PC-9 (cell line): ENCODE data around the gene TMEM120A. TPM values are rescaled to one million over a fixed set of nuclear protein-coding genes. Genes with fewer than 3 reads are reported as not detected.

Experiments
- BruUV-seq: library from RNA; stranded (reverse); fragments of 400-500 nt; replicated peaks from 2 replicates; lab custom pipeline; 2021; lab: Mats Ljungman, UMichigan
- CTCF ChIA-PET: fragments of 300-600 bp; sonication (Branson Sonifier 250); formaldehyde crosslinking; loops from one replicate; lab custom pipeline; 2022; ENCODE audit warnings: antibody characterized with exemption; lab: Charles Lee
- POLR2A ChIA-PET: fragments of 300-600 bp; sonication (Branson Sonifier 250); formaldehyde crosslinking; loops from one replicate; lab custom pipeline; 2022; ENCODE audit warnings: antibody characterized with exemption; ENCODE audit not compliant: unreplicated experiment; lab: Charles Lee
- DNase-seq, 2 experiments: peaks; one replicate each; pipeline versions ENCODE4 v3.0.0 to v3.0.0-alpha.2; 2015 to 2022; ENCODE audit warnings: mixed read lengths in 1 of 2
- H2AFZ ChIP-seq: fragments of 200-600 bp; sonication (generic); 2 replicates; pipeline ENCODE4 v1.8.1; 2017; ENCODE audit warnings: antibody characterized with exemption
- H3F3A ChIP-seq: fragments of 200-600 bp; sonication (generic); 2 replicates; pipeline ENCODE4 v1.8.1; 2017; ENCODE audit warnings: antibody characterized with exemption, mild to moderate bottlenecking, low read depth; ENCODE audit not compliant: insufficient read depth
- H3K27ac ChIP-seq: fragments of 200-600 bp; sonication (generic); 2 replicates; pipeline ENCODE4 v1.6.1; 2016; ENCODE audit warnings: mixed run types
- H3K27me3 ChIP-seq: fragments of 200-600 bp; sonication (generic); 2 replicates; pipeline ENCODE4 v1.6.1; 2016; ENCODE audit warnings: low read depth, mixed run types; ENCODE audit not compliant: insufficient read depth
- H3K36me3 ChIP-seq: fragments of 200-600 bp; sonication (generic); 2 replicates; pipeline ENCODE4 v1.6.1; 2016; ENCODE audit warnings: low read depth, mixed run types
- H3K4me1 ChIP-seq: fragments of 200-600 bp; sonication (generic); replicated peaks from 2 replicates; pipeline ENCODE4 v1.6.1; 2016; ENCODE audit warnings: mixed run types; ENCODE audit not compliant: insufficient read depth
- H3K4me2 ChIP-seq: fragments of 200-600 bp; sonication (generic); 2 replicates; pipeline ENCODE4 v1.6.1; 2017; ENCODE audit warnings: mixed run types
- H3K4me3 ChIP-seq: fragments of 200-600 bp; sonication (generic); 2 replicates; pipeline ENCODE4 v1.6.1; 2016; ENCODE audit warnings: mixed run types
- H3K79me2 ChIP-seq: fragments of 200-600 bp; sonication (generic); 2 replicates; pipeline ENCODE4 v1.6.1; 2017; ENCODE audit warnings: low read depth, mixed run types
- H3K9me2 ChIP-seq: fragments of 200-600 bp; sonication (generic); 2 replicates; pipeline ENCODE4 v1.8.1; 2017; ENCODE audit warnings: mild to moderate bottlenecking; ENCODE audit not compliant: insufficient read depth
- H3K9me3 ChIP-seq: fragments of 200-600 bp; sonication (generic); 2 replicates; pipeline ENCODE4 v1.8.1; 2016; ENCODE audit warnings: low read depth; ENCODE audit not compliant: insufficient read depth
- H4K20me1 ChIP-seq: fragments of 200-600 bp; sonication (generic); 2 replicates; pipeline ENCODE4 v1.8.1; 2017; ENCODE audit not compliant: insufficient read depth
- EZH2 ChIP-seq: fragments of 200-600 bp; sonication (generic); IDR thresholded peaks from 2 replicates; pipeline ENCODE4 v1.8.0; 2017; ENCODE audit warnings: antibody characterized with exemption, low read depth
- intact Hi-C: fragments of 100-400 bp; cut with micrococcal nuclease; formaldehyde crosslinking; loops from one replicate; pipeline ENCODE4 v1.10.0; 2022; ENCODE audit not compliant: unreplicated experiment
- total RNA-seq: library from RNA; stranded (reverse); gene quantifications from 2 replicates; pipeline ENCODE4 v1.2.3, GENCODE V29; 2021
- TF ChIP-seq, protein P1 (sequence below): fragments of 200-600 bp; sonication (generic); conservative IDR thresholded peaks from 2 replicates; pipeline ENCODE4 v1.6.1; 2017; ENCODE audit warnings: mixed run types, antibody characterized with exemption, mild to moderate bottlenecking, moderate library complexity

Gene TMEM120A
- total RNA-seq, 1 experiment from 2014 or later: 27.0 TPM

DNA sequence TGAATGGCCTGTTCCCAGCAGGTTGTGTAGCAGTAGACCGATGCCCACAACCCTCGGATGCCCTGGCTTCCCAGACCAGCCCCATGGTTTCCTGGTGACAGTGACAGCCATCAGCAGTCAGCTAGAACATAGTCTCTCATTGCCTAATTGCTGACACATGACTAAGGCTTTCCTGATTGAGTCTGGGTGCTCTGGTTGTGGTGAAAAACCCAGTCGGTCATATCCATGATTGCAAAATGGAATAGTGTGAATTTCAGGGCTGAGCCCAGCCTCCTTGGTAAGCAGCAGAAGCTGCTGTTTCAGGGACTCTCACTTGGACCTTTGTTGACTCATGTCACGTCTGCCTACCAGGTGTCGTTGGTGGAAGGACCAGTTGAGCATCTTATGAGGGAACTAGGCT lies 42.9 kb downstream of the TMEM120A start:
- Histone ChIP-seq H3K4me1 (peaks cover 24% of the 10 kb centered on the region), H3K27ac (no peak overlapping the region), H2AFZ (no peak overlapping the region), H3K9me3 (peaks cover 2% of the 10 kb centered on the region), H3K36me3 (peaks cover 13% of the 10 kb centered on the region), H3F3A (peaks cover 31% of the 10 kb centered on the region), H3K27me3 (no peaks in the 10 kb centered on the region), H3K4me3 (no peak overlapping the region), H3K79me2 (peaks cover 27% of the 10 kb centered on the region), H3K9me2 (no peaks in the 10 kb centered on the region), H3K4me2 (peak overlapping the region; percentile 34; the same call in 1 of the 2 replicates), H4K20me1 (no peaks in the 10 kb centered on the region)
- peak; percentile 71 to 99 for DNase-seq
- ChIA-PET CTCF (no interaction called here), POLR2A (interaction anchor here (0.5 kb wide), 1 partner anchor 1372 kb away, joined by 3 read pairs; no protein-coding TSS in a partner anchor)
- BruUV-seq: no TSS peak
- intact Hi-C loops: no loop called here
- no peak for TF ChIP-seq EZH2
- TF ChIP-seq, protein P1, sequence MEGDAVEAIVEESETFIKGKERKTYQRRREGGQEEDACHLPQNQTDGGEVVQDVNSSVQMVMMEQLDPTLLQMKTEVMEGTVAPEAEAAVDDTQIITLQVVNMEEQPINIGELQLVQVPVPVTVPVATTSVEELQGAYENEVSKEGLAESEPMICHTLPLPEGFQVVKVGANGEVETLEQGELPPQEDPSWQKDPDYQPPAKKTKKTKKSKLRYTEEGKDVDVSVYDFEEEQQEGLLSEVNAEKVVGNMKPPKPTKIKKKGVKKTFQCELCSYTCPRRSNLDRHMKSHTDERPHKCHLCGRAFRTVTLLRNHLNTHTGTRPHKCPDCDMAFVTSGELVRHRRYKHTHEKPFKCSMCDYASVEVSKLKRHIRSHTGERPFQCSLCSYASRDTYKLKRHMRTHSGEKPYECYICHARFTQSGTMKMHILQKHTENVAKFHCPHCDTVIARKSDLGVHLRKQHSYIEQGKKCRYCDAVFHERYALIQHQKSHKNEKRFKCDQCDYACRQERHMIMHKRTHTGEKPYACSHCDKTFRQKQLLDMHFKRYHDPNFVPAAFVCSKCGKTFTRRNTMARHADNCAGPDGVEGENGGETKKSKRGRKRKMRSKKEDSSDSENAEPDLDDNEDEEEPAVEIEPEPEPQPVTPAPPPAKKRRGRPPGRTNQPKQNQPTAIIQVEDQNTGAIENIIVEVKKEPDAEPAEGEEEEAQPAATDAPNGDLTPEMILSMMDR: no peak

DNA sequence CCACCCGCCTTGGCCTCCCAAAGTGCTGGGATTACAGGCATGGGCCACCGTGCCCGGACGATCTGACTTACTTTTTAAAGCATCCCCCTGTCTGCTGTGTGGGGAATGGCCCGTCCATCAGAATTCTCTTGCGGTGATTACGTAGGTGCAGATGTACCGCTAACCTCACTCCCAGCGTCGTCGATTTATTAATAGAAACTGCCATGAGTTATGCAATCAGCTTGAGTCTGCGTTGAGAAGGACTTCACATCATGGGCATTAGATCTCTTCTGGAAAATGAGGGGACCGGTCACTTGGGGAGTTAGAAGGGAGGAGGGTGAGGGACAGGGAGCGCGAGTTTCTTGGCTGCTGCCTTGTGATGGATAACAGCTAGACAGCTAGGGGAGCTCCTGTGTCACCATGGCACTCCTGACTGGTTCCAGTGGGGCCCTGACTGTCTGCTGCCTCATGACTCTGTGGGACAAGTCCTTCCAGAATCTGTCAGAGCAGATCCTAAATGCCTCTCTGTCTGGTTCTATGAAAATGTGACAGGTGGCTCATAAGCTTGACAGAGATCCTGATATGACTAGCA lies 44.2 kb downstream of the TMEM120A start:
- intact Hi-C loops: no loop called here
- no peak for DNase-seq
- ChIA-PET POLR2A (no interaction called here), CTCF (interaction anchor here (0.6 kb wide), 1 partner anchor 38 kb away, joined by 4 read pairs; no protein-coding TSS in a partner anchor)
- BruUV-seq: no TSS peak
- H3K79me2 ChIP-seq: peaks cover 33% of the 10 kb centered on the region
- no peaks in the 10 kb centered on the region for H3K9me3 ChIP-seq
- TF ChIP-seq EZH2: no peak
- TF ChIP-seq, protein P1: no peak
- peak overlapping the region; percentile 16; the same call in 1 of the 2 replicates for H3K27ac ChIP-seq
- peaks cover 31% of the 10 kb centered on the region for H3F3A ChIP-seq
- no peaks in the 10 kb centered on the region for H4K20me1 ChIP-seq
- no peak overlapping the region for H3K4me3 ChIP-seq
- H3K4me2 ChIP-seq: no peak overlapping the region
- peaks cover 27% of the 10 kb centered on the region for H3K4me1 ChIP-seq
- no peaks in the 10 kb centered on the region for H3K27me3 ChIP-seq
- no peaks in the 10 kb centered on the region for H3K9me2 ChIP-seq
- no peak overlapping the region for H2AFZ ChIP-seq
- peaks cover 4% of the 10 kb centered on the region for H3K36me3 ChIP-seq

DNA sequence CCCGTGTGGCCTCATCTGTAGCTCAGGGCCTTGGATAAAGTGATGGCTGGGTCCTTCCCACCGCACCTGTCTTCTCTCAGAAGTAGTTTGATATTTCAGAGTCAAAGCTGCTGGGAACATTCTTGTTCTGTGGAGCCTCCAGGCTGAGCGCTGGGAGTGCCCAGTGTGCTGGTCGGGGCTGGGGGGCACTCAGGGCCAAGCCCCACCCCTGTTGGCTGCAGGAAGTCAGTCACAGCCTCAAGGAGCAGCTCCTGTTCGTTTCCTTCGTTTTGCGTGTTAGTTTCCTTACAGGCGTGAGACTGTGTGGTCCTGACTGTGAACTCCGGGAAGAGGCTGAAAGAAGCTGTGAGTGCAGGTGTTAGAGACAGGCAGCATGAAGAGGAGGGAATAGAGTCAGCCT lies 46.2 kb downstream of the TMEM120A start:
- H3K9me2 ChIP-seq: no peaks in the 10 kb centered on the region
- peaks cover 4% of the 10 kb centered on the region; the same call in 1 of the 2 replicates for H3K36me3 ChIP-seq
- no peak for DNase-seq
- H3K27ac ChIP-seq: no peak overlapping the region
- H3K9me3 ChIP-seq: peaks cover 5% of the 10 kb centered on the region; the same call in 1 of the 2 replicates
- peaks cover 33% of the 10 kb centered on the region for H3K79me2 ChIP-seq
- no peak overlapping the region for H2AFZ ChIP-seq
- no peak for TF ChIP-seq EZH2
- TF ChIP-seq, protein P1: no peak
- CTCF ChIA-PET: no interaction called here
- H3K27me3 ChIP-seq: no peaks in the 10 kb centered on the region
- no peak overlapping the region for H3K4me2 ChIP-seq
- H3K4me1 ChIP-seq: peaks cover 48% of the 10 kb centered on the region
- no TSS peak for BruUV-seq
- peaks cover 46% of the 10 kb centered on the region for H3F3A ChIP-seq
- no peaks in the 10 kb centered on the region for H4K20me1 ChIP-seq
- POLR2A ChIA-PET: no interaction called here
- intact Hi-C loops: no loop called here
- no peak overlapping the region for H3K4me3 ChIP-seq
